Measurements from ENCODE around the gene ADD1. TPM values are rescaled to one million over a fixed set of nuclear protein-coding genes. Genes with fewer than 3 reads are reported as not detected.

The ADD1 gene
- total and polyA plus RNA-seq, 4 donors: 62.2 to 142 (median 83.4) TPM

DNA sequence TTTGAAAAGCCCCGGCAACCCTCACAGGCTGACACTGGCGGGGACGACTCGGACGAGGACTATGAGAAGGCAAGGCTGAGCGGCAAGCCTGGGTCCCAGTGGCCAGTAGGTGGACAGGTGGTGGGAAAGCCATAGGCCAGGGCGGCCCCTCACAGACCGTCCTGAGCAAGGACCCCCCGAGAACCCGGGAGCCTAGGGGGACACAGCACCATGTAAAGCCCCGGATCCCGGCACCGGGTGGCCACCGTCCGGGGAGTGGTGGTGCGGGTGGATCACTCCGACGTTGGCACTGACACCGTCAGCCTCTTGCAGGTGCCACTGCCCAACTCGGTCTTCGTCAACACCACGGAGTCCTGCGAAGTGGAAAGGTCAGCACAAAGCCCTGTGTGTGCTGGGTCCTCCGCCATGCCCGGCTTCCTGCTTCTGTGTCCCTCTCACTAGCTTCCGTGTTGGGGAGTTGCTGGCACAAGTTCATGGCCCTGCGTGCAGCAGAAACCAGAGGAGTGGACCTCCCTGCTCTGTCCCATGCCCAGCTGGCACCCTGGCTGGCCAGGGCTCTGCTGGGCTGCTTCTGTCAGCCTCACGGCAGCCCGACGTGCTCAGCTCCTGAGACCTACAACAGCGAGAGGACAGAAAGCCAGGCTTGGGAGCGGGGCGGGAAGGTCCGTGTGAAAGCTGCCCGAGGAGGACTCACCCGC is 11.9 kb upstream of the ADD1 start:
- Histone ChIP-seq H3K9me3 (ENCODE audit: control insufficient read depth in 4 of 4, low read length in 3 of 4) (no peaks in the 10 kb centered on the region), H3K4me3 (ENCODE audit: low read depth in 1 of 3, low read length in 3 of 3) (no peak overlapping the region), H3K9ac (ENCODE audit: low read depth in 1 of 2, low read length in 2 of 2) (no peak overlapping the region), H3K27me3 (ENCODE audit: control insufficient read depth in 4 of 4, insufficient read depth in 4 of 4, low read length in 3 of 4) (no peaks in the 10 kb centered on the region), H3K27ac (ENCODE audit: low read depth in 1 of 2, low read length in 2 of 2) (no peak overlapping the region), H3K36me3 (ENCODE audit: control insufficient read depth in 4 of 4, insufficient read depth in 3 of 4, low read depth in 1 of 4, low read length in 3 of 4) (peaks cover 18 to 77% (median 45%) of the 10 kb centered on the region in 4 donors), H3K4me1 (ENCODE audit: control insufficient read depth in 4 of 4, insufficient read depth in 4 of 4, low read length in 3 of 4) (peaks cover 6 to 22% (median 9%) of the 10 kb centered on the region in 4 donors)
- no peak for DNase-seq (ENCODE audit: low spot score)
- WGBS: 92% methylated on average over 36 of the region's 36 CpGs
- TF ChIP-seq HNF4G (IDR thresholded peaks at IDR 0.05) (no peak), SP1 (IDR thresholded peaks at IDR 0.05) (no peak), EGR1 (IDR thresholded peaks at IDR 0.05; ENCODE audit: low read depth in 2 of 2) (no peak), NR2F2 (IDR thresholded peaks at IDR 0.05) (no peak), YY1 (IDR thresholded peaks at IDR 0.05) (no peak), GABPA (IDR thresholded peaks at IDR 0.05 in 1 of 2, conservative IDR thresholded peaks at IDR 0.05 in 1 of 2) (no peak), FOXA2 (IDR thresholded peaks at IDR 0.05) (no peak), TAF1 (conservative IDR thresholded peaks at IDR 0.05) (no peak), RAD21 (IDR thresholded peaks at IDR 0.05) (no peak), RXRA (IDR thresholded peaks at IDR 0.05) (no peak), JUND (IDR thresholded peaks at IDR 0.05) (no peak), HNF4A (conservative IDR thresholded peaks at IDR 0.05) (no peak), FOXA1 (IDR thresholded peaks at IDR 0.05) (no peak)
- TF ChIP-seq, protein P1, sequence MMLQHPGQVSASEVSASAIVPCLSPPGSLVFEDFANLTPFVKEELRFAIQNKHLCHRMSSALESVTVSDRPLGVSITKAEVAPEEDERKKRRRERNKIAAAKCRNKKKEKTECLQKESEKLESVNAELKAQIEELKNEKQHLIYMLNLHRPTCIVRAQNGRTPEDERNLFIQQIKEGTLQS (IDR thresholded peaks at IDR 0.05): no peak
- TF ChIP-seq, protein P2, sequence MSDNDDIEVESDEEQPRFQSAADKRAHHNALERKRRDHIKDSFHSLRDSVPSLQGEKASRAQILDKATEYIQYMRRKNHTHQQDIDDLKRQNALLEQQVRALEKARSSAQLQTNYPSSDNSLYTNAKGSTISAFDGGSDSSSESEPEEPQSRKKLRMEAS (IDR thresholded peaks at IDR 0.05): no peak
- TF ChIP-seq, protein P3, sequence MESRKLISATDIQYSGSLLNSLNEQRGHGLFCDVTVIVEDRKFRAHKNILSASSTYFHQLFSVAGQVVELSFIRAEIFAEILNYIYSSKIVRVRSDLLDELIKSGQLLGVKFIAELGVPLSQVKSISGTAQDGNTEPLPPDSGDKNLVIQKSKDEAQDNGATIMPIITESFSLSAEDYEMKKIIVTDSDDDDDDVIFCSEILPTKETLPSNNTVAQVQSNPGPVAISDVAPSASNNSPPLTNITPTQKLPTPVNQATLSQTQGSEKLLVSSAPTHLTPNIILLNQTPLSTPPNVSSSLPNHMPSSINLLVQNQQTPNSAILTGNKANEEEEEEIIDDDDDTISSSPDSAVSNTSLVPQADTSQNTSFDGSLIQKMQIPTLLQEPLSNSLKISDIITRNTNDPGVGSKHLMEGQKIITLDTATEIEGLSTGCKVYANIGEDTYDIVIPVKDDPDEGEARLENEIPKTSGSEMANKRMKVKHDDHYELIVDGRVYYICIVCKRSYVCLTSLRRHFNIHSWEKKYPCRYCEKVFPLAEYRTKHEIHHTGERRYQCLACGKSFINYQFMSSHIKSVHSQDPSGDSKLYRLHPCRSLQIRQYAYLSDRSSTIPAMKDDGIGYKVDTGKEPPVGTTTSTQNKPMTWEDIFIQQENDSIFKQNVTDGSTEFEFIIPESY (IDR thresholded peaks at IDR 0.05): no peak
- TF ChIP-seq, protein P4, sequence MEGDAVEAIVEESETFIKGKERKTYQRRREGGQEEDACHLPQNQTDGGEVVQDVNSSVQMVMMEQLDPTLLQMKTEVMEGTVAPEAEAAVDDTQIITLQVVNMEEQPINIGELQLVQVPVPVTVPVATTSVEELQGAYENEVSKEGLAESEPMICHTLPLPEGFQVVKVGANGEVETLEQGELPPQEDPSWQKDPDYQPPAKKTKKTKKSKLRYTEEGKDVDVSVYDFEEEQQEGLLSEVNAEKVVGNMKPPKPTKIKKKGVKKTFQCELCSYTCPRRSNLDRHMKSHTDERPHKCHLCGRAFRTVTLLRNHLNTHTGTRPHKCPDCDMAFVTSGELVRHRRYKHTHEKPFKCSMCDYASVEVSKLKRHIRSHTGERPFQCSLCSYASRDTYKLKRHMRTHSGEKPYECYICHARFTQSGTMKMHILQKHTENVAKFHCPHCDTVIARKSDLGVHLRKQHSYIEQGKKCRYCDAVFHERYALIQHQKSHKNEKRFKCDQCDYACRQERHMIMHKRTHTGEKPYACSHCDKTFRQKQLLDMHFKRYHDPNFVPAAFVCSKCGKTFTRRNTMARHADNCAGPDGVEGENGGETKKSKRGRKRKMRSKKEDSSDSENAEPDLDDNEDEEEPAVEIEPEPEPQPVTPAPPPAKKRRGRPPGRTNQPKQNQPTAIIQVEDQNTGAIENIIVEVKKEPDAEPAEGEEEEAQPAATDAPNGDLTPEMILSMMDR (IDR thresholded peaks at IDR 0.05; ENCODE audit: low read depth, low read length, missing input control): no peak
- TF ChIP-seq, protein P5, sequence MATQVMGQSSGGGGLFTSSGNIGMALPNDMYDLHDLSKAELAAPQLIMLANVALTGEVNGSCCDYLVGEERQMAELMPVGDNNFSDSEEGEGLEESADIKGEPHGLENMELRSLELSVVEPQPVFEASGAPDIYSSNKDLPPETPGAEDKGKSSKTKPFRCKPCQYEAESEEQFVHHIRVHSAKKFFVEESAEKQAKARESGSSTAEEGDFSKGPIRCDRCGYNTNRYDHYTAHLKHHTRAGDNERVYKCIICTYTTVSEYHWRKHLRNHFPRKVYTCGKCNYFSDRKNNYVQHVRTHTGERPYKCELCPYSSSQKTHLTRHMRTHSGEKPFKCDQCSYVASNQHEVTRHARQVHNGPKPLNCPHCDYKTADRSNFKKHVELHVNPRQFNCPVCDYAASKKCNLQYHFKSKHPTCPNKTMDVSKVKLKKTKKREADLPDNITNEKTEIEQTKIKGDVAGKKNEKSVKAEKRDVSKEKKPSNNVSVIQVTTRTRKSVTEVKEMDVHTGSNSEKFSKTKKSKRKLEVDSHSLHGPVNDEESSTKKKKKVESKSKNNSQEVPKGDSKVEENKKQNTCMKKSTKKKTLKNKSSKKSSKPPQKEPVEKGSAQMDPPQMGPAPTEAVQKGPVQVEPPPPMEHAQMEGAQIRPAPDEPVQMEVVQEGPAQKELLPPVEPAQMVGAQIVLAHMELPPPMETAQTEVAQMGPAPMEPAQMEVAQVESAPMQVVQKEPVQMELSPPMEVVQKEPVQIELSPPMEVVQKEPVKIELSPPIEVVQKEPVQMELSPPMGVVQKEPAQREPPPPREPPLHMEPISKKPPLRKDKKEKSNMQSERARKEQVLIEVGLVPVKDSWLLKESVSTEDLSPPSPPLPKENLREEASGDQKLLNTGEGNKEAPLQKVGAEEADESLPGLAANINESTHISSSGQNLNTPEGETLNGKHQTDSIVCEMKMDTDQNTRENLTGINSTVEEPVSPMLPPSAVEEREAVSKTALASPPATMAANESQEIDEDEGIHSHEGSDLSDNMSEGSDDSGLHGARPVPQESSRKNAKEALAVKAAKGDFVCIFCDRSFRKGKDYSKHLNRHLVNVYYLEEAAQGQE (IDR thresholded peaks at IDR 0.05): no peak
